Adrenal gland (tissue), 12 donors: ENCODE measurements around the gene EXOC4. TPM values are rescaled to one million over a fixed set of nuclear protein-coding genes. Genes with fewer than 3 reads are reported as not detected.

ENCODE experiments used
- DNase-seq, 7 donors: peaks; one replicate each; pipeline ENCODE4 v3.0.0-alpha.2; 2019 to 2020
- H3K27ac ChIP-seq, 5 donors: fragments of 200-600 bp; sonication (generic) in 4 of 5; 1 replicate in 3 of 5; 2 replicates in 2 of 5; pipeline versions ENCODE4 v1.5.1 to v1.8.0; 2016 to 2020; ENCODE audit warnings: mild to moderate bottlenecking in 1 of 5
- H3K27me3 ChIP-seq: fragments of 200-600 bp; 2 replicates; pipeline ENCODE4 v1.8.0; 2021
- H3K36me3 ChIP-seq, 2 donors: fragments of 200-600 bp; replicated peaks in 1 of 2; 1 replicate in 1 of 2; 2 replicates in 1 of 2; pipeline versions ENCODE4 v1.5.1 to v1.8.0; 2018 to 2022
- H3K4me1 ChIP-seq, 2 donors: fragments of 200-600 bp; replicated peaks in 1 of 2; 1 replicate in 1 of 2; 2 replicates in 1 of 2; pipeline versions ENCODE4 v1.5.1 to v1.8.0; 2018 to 2021
- H3K4me3 ChIP-seq, 4 donors: fragments of 200-600 bp; sonication (generic) in 3 of 4; one replicate each; pipeline ENCODE4 v1.5.1; 2016 to 2018
- H3K9me3 ChIP-seq, 3 donors: fragments of 200-600 bp; sonication (generic) in 1 of 3; replicated peaks in 1 of 3; 1 replicate in 2 of 3; 2 replicates in 1 of 3; pipeline versions ENCODE4 v1.5.1 to v1.8.0; 2016 to 2021
- CTCF ChIP-seq, 6 experiments: fragments of 450-650 bp in 4 of 6; fragments of 200-600 bp in 2 of 6; sonication (generic) in 1 of 6; IDR thresholded peaks; 1 replicate in 5 of 6; 2 replicates in 1 of 6; pipeline versions ENCODE4 v1.5.1 to v1.8.0; 2016 to 2021; ENCODE audit warnings: antibody characterized with exemption in 6 of 6, mild to moderate bottlenecking in 2 of 6, moderate library complexity in 1 of 6
- POLR2A ChIP-seq, 2 donors: fragments of 450-650 bp; IDR thresholded peaks; one replicate each; pipeline ENCODE4 v1.6.1; 2017; ENCODE audit warnings: antibody characterized with exemption in 2 of 2, mild to moderate bottlenecking in 2 of 2, moderate library complexity in 1 of 2
- WGBS, 4 donors: extraction: QIAGEN DNeasy Blood & Tissue Kit in 2 of 4; methylation state at CpG; one replicate each; pipeline versions ENCODE4 v1.1.5 to v1.1.7; 2013 to 2017; 5-methylcytosine and 5-hydroxymethylcytosine counted together
- intact Hi-C, 2 donors: fragments of 100-400 bp; cut with DNase I; formaldehyde crosslinking; loops; one replicate each; pipeline versions ENCODE4 v1.14.1 to v1.15.0; 2022 to 2023
- polyA plus RNA-seq, 3 donors: library from polyadenylated mRNA; stranded (reverse); fragments of 200-250 nt in 2 of 3; fragments of 350-450 nt in 1 of 3; fragmentation: Illumina TruSeq in 1 of 3; extraction: RNeasy Lipid Tissue Mini Kit (QIAGEN cat#74804) in 1 of 3; gene quantifications; one replicate each; pipeline ENCODE4 v1.2.3, GENCODE V29; 2013 to 2014
- total RNA-seq, 9 donors: library from RNA; depleted of rRNA in 4 of 9; stranded (reverse); fragments of >200 nt in 4 of 9; fragments of 120-200 nt in 1 of 9; fragmentation: NEBNext Ultra II Directional in 1 of 9; extraction: Animal tissue kit (Norgen Biotek cat#: 25700) in 1 of 9; gene quantifications; one replicate each; pipeline versions ENCODE4 v1.1.0 to v1.2.4, GENCODE V29; 2013 to 2023
- donor health status: healthy with polysubstance abuse.
- donor health status: Bipolar disorder and iron deficiency.
- donor health status: DM: yes; HTN: yes; CAD: no.
- donor health status: DM: no; HTN: no; CAD: no.
- donor health status: DM: no; HTN: no; CAD: no.
- donor health status: DM: yes; HTN: yes; CAD: no.

Gene EXOC4
- total and polyA plus RNA-seq, 12 donors: 12.5 to 93.8 (median 67.4) TPM

- intact Hi-C loops: no loop called here
- H3K36me3 ChIP-seq: no peaks in the 10 kb centered on the region
Observed at GRCh38 chr7:133808493-133808866, 555.6 kb downstream of the EXOC4 start.

DNA sequence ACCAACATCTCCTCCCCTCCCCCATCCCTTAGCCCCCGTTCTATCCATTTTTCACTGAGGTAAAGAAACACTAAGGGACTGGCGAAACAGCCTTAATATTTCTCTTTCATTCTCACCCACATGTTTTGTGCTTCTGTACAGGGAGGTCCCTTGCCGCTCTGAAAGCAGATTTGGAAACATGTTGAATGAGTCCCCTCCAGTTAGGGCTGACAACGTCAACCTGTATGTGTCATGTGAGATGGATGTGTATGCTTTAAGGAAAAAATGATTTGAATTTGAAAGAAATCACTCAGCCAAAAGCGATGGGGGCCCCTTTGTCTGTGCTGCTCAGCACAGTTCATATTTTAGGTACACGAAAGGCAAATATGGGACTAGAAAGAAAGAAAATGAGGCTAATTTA lies 560.0 kb downstream of the EXOC4 start:
- Histone ChIP-seq H3K9me3 (no peaks in the 10 kb centered on the region), H3K36me3 (no peaks in the 10 kb centered on the region), H3K27ac (no peak overlapping the region), H3K4me1 (no peaks in the 10 kb centered on the region), H3K27me3 (no peaks in the 10 kb centered on the region), H3K4me3 (no peak overlapping the region)
- TF ChIP-seq CTCF (IDR thresholded peaks at IDR 0.05): no peak
- no peak for TF ChIP-seq POLR2A (IDR thresholded peaks at IDR 0.05)
- no peak for DNase-seq
- intact Hi-C loops: no loop called here
- WGBS, 4 donors: 92 to 96% (median 95%) methylated on average over 6 of the region's 6 CpGs

More at GRCh38 chr7:133808493-133808866, 555.6 kb downstream of the EXOC4 start:
- DNase-seq: no peak
- no peak overlapping the region for H3K4me3 ChIP-seq
- WGBS, 4 donors: 87 to 100% (median 95%) methylated on average over 2 of the region's 2 CpGs
- H3K4me1 ChIP-seq: no peaks in the 10 kb centered on the region
- no peaks in the 10 kb centered on the region for H3K9me3 ChIP-seq
- no peaks in the 10 kb centered on the region for H3K27me3 ChIP-seq
- no peak overlapping the region for H3K27ac ChIP-seq
- TF ChIP-seq POLR2A (IDR thresholded peaks at IDR 0.05) (no peak), CTCF (IDR thresholded peaks at IDR 0.05) (no peak)

- no peaks in the 10 kb centered on the region for H3K9me3 ChIP-seq
- no peaks in the 10 kb centered on the region for H3K4me1 ChIP-seq
- no peaks in the 10 kb centered on the region for H3K36me3 ChIP-seq
- intact Hi-C loops: no loop called here
- H3K27me3 ChIP-seq: no peaks in the 10 kb centered on the region
- H3K4me3 ChIP-seq: no peak overlapping the region
- no peak overlapping the region for H3K27ac ChIP-seq
- no peak for DNase-seq
- TF ChIP-seq CTCF (IDR thresholded peaks at IDR 0.05): no peak
- TF ChIP-seq POLR2A (IDR thresholded peaks at IDR 0.05): no peak
- 80 to 88% (median 85%) methylated on average over 3 of the region's 3 CpGs for WGBS, 4 donors
Observed at GRCh38 chr7:133815611-133816210, 562.8 kb downstream of the EXOC4 start.

GRCh38 chr7:133819695-133820094 lies 566.8 kb downstream of the EXOC4 start:
- no peak overlapping the region for H3K27ac ChIP-seq
- no peak for DNase-seq
- 93 to 100% (median 97%) methylated on average over 3 of the region's 3 CpGs for WGBS, 4 donors
- no peaks in the 10 kb centered on the region for H3K9me3 ChIP-seq
- H3K4me1 ChIP-seq: no peaks in the 10 kb centered on the region
- intact Hi-C loops: no loop called here
- no peak overlapping the region for H3K4me3 ChIP-seq
- TF ChIP-seq POLR2A (IDR thresholded peaks at IDR 0.05) (no peak), CTCF (IDR thresholded peaks at IDR 0.05) (no peak)
- H3K27me3 ChIP-seq: no peaks in the 10 kb centered on the region
- H3K36me3 ChIP-seq: no peaks in the 10 kb centered on the region
